ENCODE measurements around the gene PSMD11. TPM values are rescaled to one million over a fixed set of nuclear protein-coding genes. Genes with fewer than 3 reads are reported as not detected.

PSMD11 gene
- total and polyA plus RNA-seq, 2 of the 8 experiments (the other 6 are each of a cell fraction or from before 2014, with no cell fraction given), result 68.4 to 171 TPM

- TF ChIP-seq HDAC6 (IDR thresholded peaks at IDR 0.05; ENCODE audit: low read depth, low read length) (no peak), CTBP2 (IDR thresholded peaks at IDR 0.05; ENCODE audit: borderline replicate concordance, insufficient read depth, insufficient read length, low read length) (no peak), CHD2 (IDR thresholded peaks at IDR 0.05; ENCODE audit: low read length) (peak; percentile 69; the same call in 1 of the 2 replicates), GTF2F1 (IDR thresholded peaks at IDR 0.05; ENCODE audit: borderline replicate concordance, low read depth, low read length) (no peak), KDM4A (IDR thresholded peaks at IDR 0.05; ENCODE audit: low read depth, low read length, severe bottlenecking) (peak; percentile 63), CBX5 (IDR thresholded peaks at IDR 0.05; ENCODE audit: low read depth, low read length) (no peak), SIN3A (conservative IDR thresholded peaks at IDR 0.05 in 1 of 2, IDR thresholded peaks at IDR 0.05 in 1 of 2; ENCODE audit: low read depth in 1 of 2, low read length in 2 of 2) (peak in 1 of 2 experiments; percentile 72; a peak in 1 of 4 replicates), TCF12 (IDR thresholded peaks at IDR 0.05; ENCODE audit: low read depth, low read length) (0 out of 2 replicates have a peak, but pooled peaks have one; percentile 73), TAF1 (IDR thresholded peaks at IDR 0.05; ENCODE audit: low read depth, low read length) (peak; percentile 94), ATF3 (IDR thresholded peaks at IDR 0.05; ENCODE audit: insufficient read depth, low read depth, low read length) (0 out of 2 replicates have a peak, but pooled peaks have one; percentile 5)
Observed at GRCh38 chr17:32444301-32445073, at the start of gene PSMD11 (continued).
